AG09309 (cell line): ENCODE data around the gene MFSD6.

Experiments used
- DNase-seq: peaks from one replicate; pipeline ENCODE4 v3.0.0-alpha.2; 2010; ENCODE audit warnings: low read depth
- H3K4me3 ChIP-seq: 2 replicates; pipeline ENCODE4 v1.5.1; 2011; ENCODE audit warnings: mild to moderate bottlenecking, low read depth, low read length, moderate library complexity; ENCODE audit not compliant: control insufficient read depth
- TF ChIP-seq, protein P1 (sequence below): IDR thresholded peaks from 2 replicates; pipeline ENCODE4 v1.5.1; 2011; ENCODE audit warnings: mild to moderate bottlenecking, low read depth, low read length, inconsistent platforms; ENCODE audit not compliant: insufficient read depth, control insufficient read depth; ENCODE audit errors: missing control alignments

MFSD6 gene

DNA sequence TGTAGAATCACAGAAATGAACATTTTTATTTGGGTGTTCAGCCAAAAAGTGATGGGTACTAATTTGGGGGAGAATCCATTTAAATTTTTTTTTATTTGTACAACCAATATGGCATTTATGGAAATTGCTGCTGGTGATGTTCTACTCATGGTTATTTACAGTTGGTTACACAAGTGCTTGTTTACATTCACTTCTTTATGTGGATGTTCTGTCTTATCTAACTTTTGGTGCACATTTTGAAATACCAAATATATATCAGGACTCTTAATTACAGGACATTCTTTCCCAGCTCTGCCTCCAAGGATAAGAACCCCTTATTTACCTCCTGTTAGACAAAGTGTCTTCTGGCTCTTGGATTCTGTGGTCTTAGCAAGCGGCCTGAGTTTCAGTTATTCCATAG, 91.1 kb downstream of the MFSD6 start:
- no peak for DNase-seq
- TF ChIP-seq, protein P1, sequence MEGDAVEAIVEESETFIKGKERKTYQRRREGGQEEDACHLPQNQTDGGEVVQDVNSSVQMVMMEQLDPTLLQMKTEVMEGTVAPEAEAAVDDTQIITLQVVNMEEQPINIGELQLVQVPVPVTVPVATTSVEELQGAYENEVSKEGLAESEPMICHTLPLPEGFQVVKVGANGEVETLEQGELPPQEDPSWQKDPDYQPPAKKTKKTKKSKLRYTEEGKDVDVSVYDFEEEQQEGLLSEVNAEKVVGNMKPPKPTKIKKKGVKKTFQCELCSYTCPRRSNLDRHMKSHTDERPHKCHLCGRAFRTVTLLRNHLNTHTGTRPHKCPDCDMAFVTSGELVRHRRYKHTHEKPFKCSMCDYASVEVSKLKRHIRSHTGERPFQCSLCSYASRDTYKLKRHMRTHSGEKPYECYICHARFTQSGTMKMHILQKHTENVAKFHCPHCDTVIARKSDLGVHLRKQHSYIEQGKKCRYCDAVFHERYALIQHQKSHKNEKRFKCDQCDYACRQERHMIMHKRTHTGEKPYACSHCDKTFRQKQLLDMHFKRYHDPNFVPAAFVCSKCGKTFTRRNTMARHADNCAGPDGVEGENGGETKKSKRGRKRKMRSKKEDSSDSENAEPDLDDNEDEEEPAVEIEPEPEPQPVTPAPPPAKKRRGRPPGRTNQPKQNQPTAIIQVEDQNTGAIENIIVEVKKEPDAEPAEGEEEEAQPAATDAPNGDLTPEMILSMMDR, result no peak
- no peak overlapping the region for H3K4me3 ChIP-seq

- no peak overlapping the region for H3K4me3 ChIP-seq
- TF ChIP-seq, protein P1, result no peak
- no peak for DNase-seq
Observed at GRCh38 chr2:190500054-190500502, 91.9 kb downstream of the MFSD6 start.

GRCh38 chr2:190501231-190501630, 93.1 kb downstream of the MFSD6 start:
- TF ChIP-seq, protein P1, result no peak
- no peak for DNase-seq
- H3K4me3 ChIP-seq, result no peak overlapping the region

DNA sequence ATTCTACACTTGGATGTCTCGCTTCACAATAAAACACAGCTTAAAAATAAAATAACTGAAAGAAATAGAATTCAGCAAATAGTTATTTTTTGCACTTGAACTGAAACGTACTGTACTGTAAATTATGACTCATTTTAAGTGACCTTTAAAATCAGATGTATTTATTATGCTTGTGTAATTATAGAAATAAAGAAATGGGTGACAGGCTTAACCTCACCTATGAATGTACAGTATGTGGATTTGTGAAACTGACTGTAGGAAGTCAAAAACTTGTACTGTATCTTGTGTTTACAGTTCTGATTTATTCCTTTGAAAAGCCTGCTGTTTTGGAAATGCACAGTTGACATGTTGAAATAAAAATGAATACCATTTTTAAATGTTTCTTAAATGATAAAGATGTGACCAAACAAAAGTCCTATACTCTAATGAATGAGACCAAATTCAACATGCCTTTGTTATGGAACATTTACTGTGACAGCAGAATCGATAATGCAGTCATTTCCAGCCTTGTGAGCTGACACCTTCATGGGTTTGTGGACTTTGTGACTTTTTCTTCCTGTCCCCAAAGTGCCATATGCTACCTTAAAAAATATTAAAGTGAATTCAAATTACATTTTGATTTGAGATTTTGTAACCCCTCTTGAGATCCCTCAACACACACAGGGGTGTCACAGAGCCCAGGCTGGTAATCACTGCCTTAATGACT, 93.7 kb downstream of the MFSD6 start:
- no peak for DNase-seq

DNA sequence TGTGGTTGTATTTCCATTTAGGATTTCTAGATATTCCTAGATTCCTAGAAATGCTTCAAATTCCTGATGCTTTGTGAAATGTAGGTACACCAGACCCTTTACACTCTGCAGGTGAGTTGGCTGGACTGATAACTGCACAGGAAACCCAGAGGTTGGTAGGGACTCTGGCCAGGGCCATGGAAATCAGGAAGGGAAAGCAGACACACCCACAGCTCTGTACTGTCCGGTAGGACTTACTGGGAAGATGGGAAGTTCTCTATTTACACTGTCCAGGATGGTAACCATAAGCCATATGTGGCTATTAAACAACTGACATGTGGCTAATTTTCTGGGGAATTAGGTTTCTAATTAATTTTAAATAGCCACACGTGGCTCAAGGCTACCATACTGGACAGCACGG, 94.9 kb downstream of the MFSD6 start:
- DNase-seq, result no peak
- TF ChIP-seq, protein P1, result no peak
- H3K4me3 ChIP-seq, result no peak overlapping the region

More for the DNA sequence above, 93.7 kb downstream of the MFSD6 start:
- no peak overlapping the region for H3K4me3 ChIP-seq
- TF ChIP-seq, protein P1, result no peak

GRCh38 chr2:190504912-190505311, 96.8 kb downstream of the MFSD6 start:
- TF ChIP-seq, protein P1, result no peak
- no peak overlapping the region for H3K4me3 ChIP-seq
- DNase-seq, result no peak
